ENCODE measurements around the gene UPB1.

The UPB1 gene

GRCh38 chr22:24498824-24499223, 3.7 kb downstream of the UPB1 start:
- Histone ChIP-seq H3K36me3 (ENCODE audit: insufficient read depth, low read length) (no peaks in the 10 kb centered on the region), H3K4me2 (ENCODE audit: low read length) (no peak overlapping the region), H3K9me3 (replicated peaks; ENCODE audit: low read length) (no peaks in the 10 kb centered on the region), H3K4me3 (ENCODE audit: low read length) (no peak overlapping the region), H3K27me3 (ENCODE audit: control insufficient read depth, insufficient read depth, low read length) (peaks cover 65% of the 10 kb centered on the region), H3K9ac (ENCODE audit: low read depth, low read length) (no peak overlapping the region), H3K4me1 (ENCODE audit: control insufficient read depth, insufficient read depth, low read length) (no peaks in the 10 kb centered on the region)

- Histone ChIP-seq H3K4me3 (ENCODE audit: low read length) (no peak overlapping the region), H3K36me3 (ENCODE audit: insufficient read depth, low read length) (no peaks in the 10 kb centered on the region), H3K4me1 (ENCODE audit: control insufficient read depth, insufficient read depth, low read length) (no peaks in the 10 kb centered on the region), H3K4me2 (ENCODE audit: low read length) (no peak overlapping the region), H3K27me3 (ENCODE audit: control insufficient read depth, insufficient read depth, low read length) (peaks cover 55% of the 10 kb centered on the region), H3K9ac (ENCODE audit: low read depth, low read length) (no peak overlapping the region), H3K9me3 (replicated peaks; ENCODE audit: low read length) (no peaks in the 10 kb centered on the region)
Observed at GRCh38 chr22:24499706-24500276, 4.7 kb downstream of the UPB1 start.

- H3K9me3 ChIP-seq (replicated peaks; ENCODE audit: low read length) = no peaks in the 10 kb centered on the region
- no peak overlapping the region for H3K4me3 ChIP-seq (ENCODE audit: low read length)
- no peak overlapping the region for H3K9ac ChIP-seq (ENCODE audit: low read depth, low read length)
- no peak overlapping the region for H3K4me2 ChIP-seq (ENCODE audit: low read length)
- peaks cover 50% of the 10 kb centered on the region for H3K27me3 ChIP-seq (ENCODE audit: control insufficient read depth, insufficient read depth, low read length)
- H3K4me1 ChIP-seq (ENCODE audit: control insufficient read depth, insufficient read depth, low read length) = no peaks in the 10 kb centered on the region
- no peaks in the 10 kb centered on the region for H3K36me3 ChIP-seq (ENCODE audit: insufficient read depth, low read length)
Observed at GRCh38 chr22:24500277-24500820, 5.2 kb downstream of the UPB1 start.

- H3K4me3 ChIP-seq (ENCODE audit: low read length) = no peak overlapping the region
- H3K4me1 ChIP-seq (ENCODE audit: control insufficient read depth, insufficient read depth, low read length) = peaks cover under 1% of the 10 kb centered on the region
- no peaks in the 10 kb centered on the region for H3K9me3 ChIP-seq (replicated peaks; ENCODE audit: low read length)
- H3K4me2 ChIP-seq (ENCODE audit: low read length) = no peak overlapping the region
- H3K36me3 ChIP-seq (ENCODE audit: insufficient read depth, low read length) = no peaks in the 10 kb centered on the region
- peaks cover 38% of the 10 kb centered on the region for H3K27me3 ChIP-seq (ENCODE audit: control insufficient read depth, insufficient read depth, low read length)
- H3K9ac ChIP-seq (ENCODE audit: low read depth, low read length) = no peak overlapping the region
Observed at GRCh38 chr22:24501301-24502005, 6.3 kb downstream of the UPB1 start.

GRCh38 chr22:24502034-24502433, 6.9 kb downstream of the UPB1 start:
- H3K27me3 ChIP-seq (ENCODE audit: control insufficient read depth, insufficient read depth, low read length) = peaks cover 34% of the 10 kb centered on the region
- H3K4me2 ChIP-seq (ENCODE audit: low read length) = no peak overlapping the region

GRCh38 chr22:24502541-24502940, 7.4 kb downstream of the UPB1 start:
- H3K36me3 ChIP-seq (ENCODE audit: insufficient read depth, low read length) = no peaks in the 10 kb centered on the region
- no peak overlapping the region for H3K4me3 ChIP-seq (ENCODE audit: low read length)
- H3K9me3 ChIP-seq (replicated peaks; ENCODE audit: low read length) = no peaks in the 10 kb centered on the region
- H3K27me3 ChIP-seq (ENCODE audit: control insufficient read depth, insufficient read depth, low read length) = peaks cover 32% of the 10 kb centered on the region
- no peak overlapping the region for H3K9ac ChIP-seq (ENCODE audit: low read depth, low read length)
- no peak overlapping the region for H3K4me2 ChIP-seq (ENCODE audit: low read length)
- peaks cover 9% of the 10 kb centered on the region for H3K4me1 ChIP-seq (ENCODE audit: control insufficient read depth, insufficient read depth, low read length)

More at GRCh38 chr22:24502034-24502433, 6.9 kb downstream of the UPB1 start:
- H3K4me1 ChIP-seq (ENCODE audit: control insufficient read depth, insufficient read depth, low read length) = peaks cover 6% of the 10 kb centered on the region
- no peaks in the 10 kb centered on the region for H3K36me3 ChIP-seq (ENCODE audit: insufficient read depth, low read length)
- no peak overlapping the region for H3K4me3 ChIP-seq (ENCODE audit: low read length)
- no peaks in the 10 kb centered on the region for H3K9me3 ChIP-seq (replicated peaks; ENCODE audit: low read length)
- no peak overlapping the region for H3K9ac ChIP-seq (ENCODE audit: low read depth, low read length)

- peaks cover 9% of the 10 kb centered on the region for H3K4me1 ChIP-seq (ENCODE audit: control insufficient read depth, insufficient read depth, low read length)
- H3K9me3 ChIP-seq (replicated peaks; ENCODE audit: low read length) = no peaks in the 10 kb centered on the region
- no peaks in the 10 kb centered on the region for H3K36me3 ChIP-seq (ENCODE audit: insufficient read depth, low read length)
- no peak overlapping the region for H3K4me2 ChIP-seq (ENCODE audit: low read length)
- peaks cover 30% of the 10 kb centered on the region for H3K27me3 ChIP-seq (ENCODE audit: control insufficient read depth, insufficient read depth, low read length)
- H3K9ac ChIP-seq (ENCODE audit: low read depth, low read length) = no peak overlapping the region
- no peak overlapping the region for H3K4me3 ChIP-seq (ENCODE audit: low read length)
Observed at GRCh38 chr22:24503137-24503842, 8.2 kb downstream of the UPB1 start.

GRCh38 chr22:24503843-24504338, 8.8 kb downstream of the UPB1 start:
- Histone ChIP-seq H3K36me3 (ENCODE audit: insufficient read depth, low read length) (no peaks in the 10 kb centered on the region), H3K9ac (ENCODE audit: low read depth, low read length) (no peak overlapping the region), H3K9me3 (replicated peaks; ENCODE audit: low read length) (no peaks in the 10 kb centered on the region), H3K4me1 (ENCODE audit: control insufficient read depth, insufficient read depth, low read length) (peaks cover 9% of the 10 kb centered on the region), H3K4me2 (ENCODE audit: low read length) (no peak overlapping the region), H3K4me3 (ENCODE audit: low read length) (no peak overlapping the region), H3K27me3 (ENCODE audit: control insufficient read depth, insufficient read depth, low read length) (peaks cover 27% of the 10 kb centered on the region)

- no peak overlapping the region for H3K4me2 ChIP-seq (ENCODE audit: low read length)
- H3K9ac ChIP-seq (ENCODE audit: low read depth, low read length) = no peak overlapping the region
- no peaks in the 10 kb centered on the region for H3K36me3 ChIP-seq (ENCODE audit: insufficient read depth, low read length)
- no peak overlapping the region for H3K4me3 ChIP-seq (ENCODE audit: low read length)
- H3K27me3 ChIP-seq (ENCODE audit: control insufficient read depth, insufficient read depth, low read length) = peaks cover 24% of the 10 kb centered on the region
- no peaks in the 10 kb centered on the region for H3K9me3 ChIP-seq (replicated peaks; ENCODE audit: low read length)
- peaks cover 9% of the 10 kb centered on the region for H3K4me1 ChIP-seq (ENCODE audit: control insufficient read depth, insufficient read depth, low read length)
Observed at GRCh38 chr22:24504540-24504939, 9.4 kb downstream of the UPB1 start.

GRCh38 chr22:24504956-24505736, 10.0 kb downstream of the UPB1 start:
- H3K9me3 ChIP-seq (replicated peaks; ENCODE audit: low read length) = no peaks in the 10 kb centered on the region
- H3K4me1 ChIP-seq (ENCODE audit: control insufficient read depth, insufficient read depth, low read length) = peaks cover 9% of the 10 kb centered on the region
- no peak overlapping the region for H3K4me2 ChIP-seq (ENCODE audit: low read length)
- no peak overlapping the region for H3K4me3 ChIP-seq (ENCODE audit: low read length)
- H3K9ac ChIP-seq (ENCODE audit: low read depth, low read length) = no peak overlapping the region
- H3K27me3 ChIP-seq (ENCODE audit: control insufficient read depth, insufficient read depth, low read length) = peaks cover 19% of the 10 kb centered on the region
- no peaks in the 10 kb centered on the region for H3K36me3 ChIP-seq (ENCODE audit: insufficient read depth, low read length)
